B cell (primary cell): ENCODE results near the gene WHAMM.

Experiments
- CTCF ChIP-seq: fragments of 200-600 bp; IDR thresholded peaks from one replicate; pipeline ENCODE4 v1.8.0; 2022; ENCODE audit warnings: antibody characterized with exemption, mild to moderate bottlenecking
- EZH2 ChIP-seq: IDR thresholded peaks from 2 replicates; pipeline ENCODE4 v1.6.1; 2012; ENCODE audit warnings: borderline replicate concordance, low read depth, mild to moderate bottlenecking, moderate library complexity, low read length; ENCODE audit not compliant: insufficient read depth, poor library complexity, severe bottlenecking

DNA sequence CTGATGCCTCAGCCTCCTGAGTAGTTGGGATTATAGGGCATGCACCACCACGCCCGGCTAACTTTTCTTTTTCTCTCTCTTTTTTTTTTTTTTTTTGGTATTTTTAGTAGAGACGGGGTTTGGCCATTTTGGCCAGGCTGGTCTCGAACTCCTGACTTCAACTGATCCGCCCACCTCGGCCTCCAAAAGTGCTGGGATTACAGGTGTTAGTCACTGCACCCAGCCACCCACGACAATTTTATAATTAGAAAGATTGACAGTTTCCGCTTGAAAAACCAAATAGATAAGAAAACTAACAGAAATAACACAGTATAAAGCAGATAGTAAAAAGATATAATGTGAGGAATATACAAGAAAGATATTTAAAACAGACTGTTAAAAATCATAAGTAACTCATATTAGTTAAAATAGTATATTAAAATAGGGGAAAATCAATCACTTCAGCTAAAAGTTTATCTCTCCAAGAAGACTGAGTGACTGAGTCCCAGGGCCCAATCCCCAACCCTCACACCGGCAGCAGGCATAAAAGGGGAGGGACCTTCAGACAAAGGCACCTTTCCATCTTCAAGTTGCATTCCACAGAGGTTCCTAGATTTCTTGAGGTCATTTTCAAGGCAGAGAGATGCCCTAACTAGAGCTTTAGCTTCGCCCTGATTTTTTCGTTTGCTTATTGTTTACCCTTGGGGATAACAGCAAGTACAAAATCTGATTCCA, 1.4 kb upstream of the WHAMM start:
- TF ChIP-seq CTCF (no peak), EZH2 (no peak)
